Left forelimb (tissue), 1 donor: ENCODE results near the gene SURF4.

ENCODE experiments used
- DNase-seq: peaks from one replicate; pipeline ENCODE4 v3.0.0-alpha.2; 2018; ENCODE audit warnings: low spot score

Gene SURF4

GRCh38 chr9:133375724-133376654 is at the start of gene SURF4, which contains the start of gene STKLD1:
TSS of gene SURF4 (minus strand) at chr9:133376060. CDS start at chr9:133375969, 91 bp downstream.
TSS of gene STKLD1 (plus strand) at chr9:133376366. CDS start at chr9:133376474, 108 bp downstream.
- peak; percentile 98 for DNase-seq

DNA sequence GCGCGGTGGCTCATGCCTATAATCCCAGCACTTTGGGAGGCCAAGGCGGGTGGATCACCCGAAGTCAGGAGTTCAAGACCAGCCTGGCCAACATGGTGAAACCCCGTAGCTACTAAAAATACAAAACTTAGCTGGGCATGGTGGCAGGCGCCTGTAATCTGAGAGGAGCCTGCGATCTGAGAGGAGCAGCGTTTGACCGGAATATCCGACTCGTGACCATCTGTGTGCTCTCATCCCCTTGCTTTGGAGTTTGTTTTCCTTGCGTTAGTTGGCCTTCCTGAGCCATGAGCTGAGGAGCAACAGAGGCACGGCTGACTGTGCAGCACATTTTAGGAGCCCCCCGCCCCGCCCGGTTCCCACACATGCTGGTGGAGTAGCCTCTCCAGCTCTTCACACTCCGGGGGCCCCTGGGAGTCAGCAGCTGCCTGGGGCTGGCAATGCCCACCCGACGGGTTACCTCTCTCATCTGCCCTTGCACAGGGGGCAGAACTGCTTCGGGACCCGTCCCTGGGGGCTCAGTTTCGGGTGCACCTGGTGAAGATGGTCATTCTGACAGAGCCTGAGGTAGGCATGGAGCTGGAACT is 49.3 kb upstream of the SURF4 start:
- DNase-seq: no peak

DNA sequence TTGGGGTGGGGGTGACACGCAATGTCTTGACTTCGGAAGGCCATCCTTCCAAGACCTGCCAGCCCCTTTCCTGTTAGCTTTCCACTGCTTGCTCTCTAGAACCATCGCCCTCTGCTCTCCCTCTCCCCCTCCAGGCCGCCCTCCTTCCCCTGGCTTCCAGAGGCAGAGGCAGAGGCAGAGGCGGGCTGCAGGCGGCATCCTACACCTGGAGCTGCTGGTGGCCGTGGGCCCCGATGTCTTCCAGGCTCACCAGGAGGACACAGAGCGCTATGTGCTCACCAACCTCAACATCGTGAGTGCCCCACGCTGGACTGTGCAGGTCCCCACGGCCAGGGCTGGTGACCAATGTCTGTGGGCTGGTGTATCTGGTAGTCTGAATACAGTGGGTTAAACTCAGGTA is 48.3 kb upstream of the SURF4 start:
- DNase-seq: no peak

- DNase-seq: no peak
Observed at GRCh38 chr9:133423216-133423615, 47.4 kb upstream of the SURF4 start.

- DNase-seq: no peak
Observed at GRCh38 chr9:133421615-133422542, 46.0 kb upstream of the SURF4 start, which contains the start of gene ADAMTS13. TSS of gene ADAMTS13 (plus strand) at chr9:133422367. CDS start at chr9:133422444, 77 bp downstream.

GRCh38 chr9:133420392-133420827 is 44.5 kb upstream of the SURF4 start:
- no peak for DNase-seq

- DNase-seq: no peak
Observed at GRCh38 chr9:133419005-133419404, 43.1 kb upstream of the SURF4 start.

GRCh38 chr9:133417541-133418461 is 41.9 kb upstream of the SURF4 start, which contains the start of gene REXO4:
TSS of gene REXO4 (minus strand) at chr9:133418010. CDS start at chr9:133417844, 166 bp downstream.
- DNase-seq: peak; percentile 92

DNA sequence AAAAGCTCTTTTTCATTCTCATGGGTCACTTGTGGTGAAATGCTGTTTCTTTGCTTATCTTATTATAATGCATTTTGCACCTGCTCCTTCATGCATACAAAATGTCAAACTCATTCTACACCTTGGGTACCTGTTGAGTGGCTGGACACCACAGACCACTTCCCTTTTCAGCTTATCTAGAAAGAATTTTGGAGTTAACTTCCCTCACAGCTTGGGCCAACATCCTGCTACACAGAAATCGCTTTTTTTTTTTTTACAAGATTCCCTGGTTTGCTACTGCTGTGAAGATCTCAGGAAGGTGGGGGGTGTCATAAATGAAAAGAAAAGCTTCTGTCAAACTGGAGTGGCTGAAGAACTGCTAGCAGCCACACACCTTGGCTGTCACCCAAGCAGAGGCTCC is 39.3 kb upstream of the SURF4 start:
- DNase-seq: no peak

DNA sequence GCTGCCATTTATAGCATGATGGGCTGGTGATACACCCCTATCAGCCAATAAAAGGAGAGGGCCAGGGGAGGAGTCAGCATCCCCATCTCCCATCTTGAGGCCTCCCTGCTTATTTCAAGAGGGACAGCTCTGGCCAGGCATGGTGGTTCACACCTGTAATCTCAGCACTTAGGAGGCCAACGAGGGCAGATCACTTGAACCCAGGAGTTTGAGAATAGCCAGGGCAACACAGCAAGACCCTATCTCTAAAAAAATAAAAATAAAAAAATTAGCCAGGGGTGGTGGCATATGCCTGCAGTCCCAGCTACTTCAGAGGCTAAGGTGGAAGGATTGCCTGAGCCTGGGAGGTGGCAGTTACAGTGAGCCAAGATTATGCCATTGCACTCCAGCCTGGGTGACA is 32.2 kb upstream of the SURF4 start:
- DNase-seq: no peak

- DNase-seq: peak; percentile 82
Observed at GRCh38 chr9:133406480-133407307, 30.8 kb upstream of the SURF4 start.

DNA sequence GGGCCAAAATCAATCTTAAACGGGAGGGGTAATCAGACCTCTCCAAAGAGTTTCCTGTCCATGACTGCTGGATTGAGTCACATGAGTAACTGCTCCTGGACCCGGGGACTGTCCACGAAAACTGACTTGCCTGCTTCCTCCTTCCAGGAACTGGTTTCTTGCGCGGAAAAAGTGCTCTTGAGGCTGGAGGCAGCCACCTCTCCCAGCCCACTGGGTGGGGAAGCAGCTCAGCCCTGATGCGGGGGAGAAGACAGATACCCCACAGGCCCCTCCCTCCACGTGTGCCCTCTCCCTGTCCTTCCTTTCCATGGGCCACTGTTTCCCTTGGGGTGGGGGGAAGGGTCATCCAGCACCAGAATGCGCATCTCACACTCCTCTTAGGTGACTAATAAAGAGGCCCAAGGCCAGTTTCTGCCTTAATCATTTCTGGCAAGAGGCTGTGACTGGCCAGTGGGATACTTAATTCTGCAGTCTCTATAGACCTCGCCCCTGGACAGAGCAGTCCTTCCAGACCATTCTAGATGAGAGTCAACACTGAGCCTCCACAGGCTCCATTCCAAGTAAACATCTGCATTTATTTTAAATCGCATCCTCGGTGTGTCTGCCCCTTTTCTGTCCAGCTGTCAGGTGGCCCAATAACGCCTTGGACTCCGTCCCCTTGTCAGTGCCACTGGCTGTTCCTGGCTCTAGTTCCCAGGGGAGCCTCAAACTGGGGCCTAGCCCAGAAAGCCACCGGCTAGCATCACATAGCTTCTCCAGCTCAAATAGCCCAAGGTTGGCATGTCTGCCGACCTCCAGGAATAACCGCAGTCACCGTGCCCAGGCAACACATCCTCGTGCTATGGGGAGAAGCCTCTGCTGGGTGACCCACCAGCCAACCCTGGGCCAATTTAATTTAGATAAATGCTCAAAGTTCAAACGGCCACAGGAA is 29.9 kb upstream of the SURF4 start:
- no peak for DNase-seq

DNA sequence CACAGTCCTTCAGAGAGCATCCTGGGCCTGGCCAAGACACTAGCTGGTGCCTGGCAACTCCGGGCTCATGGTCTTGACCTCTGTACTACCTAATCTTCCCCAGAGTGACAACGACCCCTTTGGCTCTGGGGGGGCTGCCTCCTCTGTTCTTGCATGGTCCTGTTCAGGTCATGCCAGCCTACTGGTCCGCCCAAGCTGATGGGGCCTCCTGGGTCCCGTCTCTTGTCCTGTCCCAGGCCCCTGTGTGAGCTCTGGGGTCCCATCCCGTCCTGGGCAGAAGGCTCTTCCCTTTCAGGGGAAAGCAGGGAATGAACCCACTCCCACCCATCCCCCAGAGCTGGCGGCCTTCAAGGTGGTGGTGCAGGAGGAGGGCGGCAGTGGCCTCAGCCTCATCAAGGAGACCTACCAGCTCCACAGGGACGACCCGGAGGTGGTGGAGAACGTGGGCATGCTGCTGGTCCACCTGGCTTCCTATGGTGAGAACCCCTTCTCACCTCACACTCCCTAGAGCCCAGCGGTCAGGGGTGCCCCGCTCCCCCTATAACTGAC is 28.7 kb upstream of the SURF4 start:
- no peak for DNase-seq

- no peak for DNase-seq
Observed at GRCh38 chr9:133403766-133404453, 28.1 kb upstream of the SURF4 start.

- no peak for DNase-seq
Observed at GRCh38 chr9:133402689-133403088, 26.8 kb upstream of the SURF4 start.

GRCh38 chr9:133401588-133401987 is 25.7 kb upstream of the SURF4 start:
- no peak for DNase-seq

GRCh38 chr9:133400292-133400691 is 24.4 kb upstream of the SURF4 start:
- no peak for DNase-seq

DNA sequence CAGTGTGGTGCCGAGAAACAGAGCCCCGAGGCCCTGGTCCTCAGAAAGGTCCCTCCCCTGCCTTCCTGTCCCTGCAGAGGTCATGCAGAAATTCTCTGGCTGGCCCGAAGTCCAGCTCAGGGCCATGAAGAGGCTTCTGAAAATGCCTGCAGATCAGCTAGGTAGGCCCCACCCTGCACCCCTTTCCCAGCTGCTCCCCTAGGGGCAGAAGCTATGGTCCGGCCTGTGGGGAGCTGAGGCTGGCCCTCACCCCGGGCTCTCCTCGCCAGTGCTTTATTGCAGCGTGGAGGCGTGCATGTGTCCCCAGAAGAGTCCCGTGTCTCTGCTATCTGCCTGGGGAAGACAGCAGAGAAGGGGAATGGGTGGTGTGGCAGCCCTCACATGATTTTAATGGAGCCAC is 22.0 kb upstream of the SURF4 start:
- DNase-seq: no peak
